GM10248 (cell line): Measurements from ENCODE around the gene PRR5L.

Experiments
- CTCF ChIA-PET: fragments of 300-600 bp; sonication (Branson Sonifier 250); formaldehyde crosslinking; extraction: SDS; loops from one replicate; lab custom pipeline; 2021; ENCODE audit warnings: antibody characterized with exemption; lab: Yijun Ruan, JAX
- POLR2A ChIA-PET: fragments of 350-650 bp; sonication (Branson Sonifier 250); formaldehyde crosslinking; extraction: SDS; loops from one replicate; lab custom pipeline; 2020; ENCODE audit warnings: antibody characterized with exemption; lab: Yijun Ruan, JAX
- DNase-seq: peaks from one replicate; pipeline ENCODE4 v3.0.0; 2012; ENCODE audit errors: extremely low spot score
- CTCF ChIP-seq: IDR thresholded peaks from 2 replicates; pipeline ENCODE4 v1.5.1; 2012; ENCODE audit warnings: mild to moderate bottlenecking, low read depth; ENCODE audit errors: extremely low read depth, missing control alignments, control extremely low read depth

Gene PRR5L

GRCh38 chr11:36450110-36450572, 154.1 kb downstream of the PRR5L start:
- DNase-seq: peak; percentile 41
- TF ChIP-seq CTCF: no peak
- ChIA-PET CTCF (interaction anchor here (0.8 to 1.7 kb wide), 8 partner anchors 10 to 628 kb away, joined by 3 to 5 read pairs (median 4); no protein-coding TSS in a partner anchor), POLR2A (no interaction called here)

- no peak for DNase-seq
- TF ChIP-seq CTCF: no peak
- ChIA-PET CTCF (interaction anchor here (1.1 to 1.3 kb wide), 2 partner anchors 19 to 28 kb away, joined by 3 to 4 read pairs; no protein-coding TSS in a partner anchor), POLR2A (no interaction called here)
Measured at GRCh38 chr11:36451045-36451444, 155.0 kb downstream of the PRR5L start.

GRCh38 chr11:36451681-36452080, 155.6 kb downstream of the PRR5L start:
- TF ChIP-seq CTCF: no peak
- DNase-seq: no peak
- ChIA-PET POLR2A (no interaction called here), CTCF (interaction anchor here (1.3 to 2.8 kb wide), 2 partner anchors 27 to 41 kb away, joined by 4 to 16 read pairs; no protein-coding TSS in a partner anchor)

GRCh38 chr11:36452236-36452940, 156.3 kb downstream of the PRR5L start:
- ChIA-PET CTCF (interaction anchor here (0.8 to 2.8 kb wide), 5 partner anchors 21 to 160 kb away, joined by 3 to 16 read pairs (median 3); no protein-coding TSS in a partner anchor), POLR2A (no interaction called here)
- no peak for DNase-seq
- no peak for TF ChIP-seq CTCF

- no peak for DNase-seq
- ChIA-PET CTCF (interaction anchor here (0.8 to 2.8 kb wide), 5 partner anchors 21 to 161 kb away, joined by 3 to 16 read pairs (median 3); no protein-coding TSS in a partner anchor), POLR2A (no interaction called here)
- TF ChIP-seq CTCF: no peak
Measured at GRCh38 chr11:36452961-36453360, 156.9 kb downstream of the PRR5L start.

GRCh38 chr11:36453678-36454077, 157.6 kb downstream of the PRR5L start:
- ChIA-PET POLR2A (no interaction called here), CTCF (interaction anchor here (0.9 to 2.8 kb wide), 3 partner anchors 12 to 39 kb away, joined by 3 to 16 read pairs (median 4); no protein-coding TSS in a partner anchor)
- TF ChIP-seq CTCF: no peak
- DNase-seq: peak; percentile 28
